Measurements from ENCODE around the gene ETV6.
A peak's percentile ranks its signal among the peaks of the same experiment; 100 is the strongest.

ETV6 gene

DNA sequence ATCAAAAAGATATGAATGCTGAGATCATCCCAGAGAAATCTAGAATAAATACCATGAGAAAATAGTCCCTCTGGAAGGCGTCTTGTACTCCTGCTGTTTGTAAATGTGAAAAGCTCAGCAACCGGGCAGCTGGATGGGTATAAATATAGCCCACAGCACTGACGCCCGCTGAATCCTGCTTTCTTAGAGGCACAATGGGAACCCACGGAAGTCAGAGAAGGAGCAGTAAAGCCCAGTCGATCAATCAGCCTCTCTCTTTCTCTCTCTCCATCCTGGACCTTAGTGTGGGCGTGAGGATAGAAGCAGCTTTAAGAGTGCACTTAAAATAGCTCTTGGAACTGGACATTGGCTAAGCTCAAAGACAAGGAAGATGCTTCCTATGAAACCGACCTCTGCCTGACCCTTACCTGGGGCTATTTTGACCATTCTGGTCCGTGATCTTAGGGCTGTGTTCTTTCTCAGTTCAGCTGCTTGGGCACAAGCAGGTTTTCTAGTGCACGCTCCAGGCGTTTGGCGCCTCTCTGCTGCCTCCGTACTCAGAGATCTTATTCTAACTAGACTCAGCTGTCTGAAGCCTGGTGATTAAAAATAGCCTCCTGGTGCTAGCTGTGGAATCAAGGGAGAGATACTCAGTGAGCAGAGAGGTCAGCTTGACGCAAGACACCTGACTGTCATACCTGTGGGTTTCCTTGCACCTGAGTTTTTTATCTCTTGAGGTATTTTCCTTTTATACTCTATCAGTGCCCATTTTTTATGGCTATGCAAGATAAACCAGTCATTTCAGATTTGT lies 144.6 kb downstream of the ETV6 start:
- Histone ChIP-seq H3K9me2 (replicated peaks; ENCODE audit: low read depth, low read length) (no peaks in the 10 kb centered on the region), H3K27me3 (ENCODE audit: insufficient read depth, low read length, poor library complexity, severe bottlenecking) (no peaks in the 10 kb centered on the region), H3K9ac (ENCODE audit: low read depth, low read length, poor library complexity, severe bottlenecking) (peak overlapping the region; percentile 52), H3F3A (ENCODE audit: low read depth) (peaks cover 19% of the 10 kb centered on the region), H3K9me3 (ENCODE audit: insufficient read depth, low read depth, low read length) (no peaks in the 10 kb centered on the region), H2AFZ (ENCODE audit: low read length) (no peak overlapping the region), H3K4me1 (ENCODE audit: insufficient read depth, low read length, poor library complexity, severe bottlenecking) (peaks cover 68% of the 10 kb centered on the region), H3K4me2 (ENCODE audit: low read depth, low read length, poor library complexity, severe bottlenecking) (peak overlapping the region; percentile 8), H3K79me2 (ENCODE audit: insufficient read depth, low read length) (peaks cover 85% of the 10 kb centered on the region), H3K36me3 (ENCODE audit: insufficient read depth, low read length) (peaks cover 20% of the 10 kb centered on the region), H3K4me3 (ENCODE audit: low read length, poor library complexity, severe bottlenecking) (no peak overlapping the region), H4K20me1 (ENCODE audit: insufficient read depth, low read length, poor library complexity, severe bottlenecking) (no peaks in the 10 kb centered on the region)
- TF ChIP-seq, protein P1, sequence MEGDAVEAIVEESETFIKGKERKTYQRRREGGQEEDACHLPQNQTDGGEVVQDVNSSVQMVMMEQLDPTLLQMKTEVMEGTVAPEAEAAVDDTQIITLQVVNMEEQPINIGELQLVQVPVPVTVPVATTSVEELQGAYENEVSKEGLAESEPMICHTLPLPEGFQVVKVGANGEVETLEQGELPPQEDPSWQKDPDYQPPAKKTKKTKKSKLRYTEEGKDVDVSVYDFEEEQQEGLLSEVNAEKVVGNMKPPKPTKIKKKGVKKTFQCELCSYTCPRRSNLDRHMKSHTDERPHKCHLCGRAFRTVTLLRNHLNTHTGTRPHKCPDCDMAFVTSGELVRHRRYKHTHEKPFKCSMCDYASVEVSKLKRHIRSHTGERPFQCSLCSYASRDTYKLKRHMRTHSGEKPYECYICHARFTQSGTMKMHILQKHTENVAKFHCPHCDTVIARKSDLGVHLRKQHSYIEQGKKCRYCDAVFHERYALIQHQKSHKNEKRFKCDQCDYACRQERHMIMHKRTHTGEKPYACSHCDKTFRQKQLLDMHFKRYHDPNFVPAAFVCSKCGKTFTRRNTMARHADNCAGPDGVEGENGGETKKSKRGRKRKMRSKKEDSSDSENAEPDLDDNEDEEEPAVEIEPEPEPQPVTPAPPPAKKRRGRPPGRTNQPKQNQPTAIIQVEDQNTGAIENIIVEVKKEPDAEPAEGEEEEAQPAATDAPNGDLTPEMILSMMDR (conservative IDR thresholded peaks at IDR 0.05; ENCODE audit: low read length), result no peak
- TF ChIP-seq EZH2phosphoT487 (IDR thresholded peaks at IDR 0.05; ENCODE audit: borderline replicate concordance), result no peak

DNA sequence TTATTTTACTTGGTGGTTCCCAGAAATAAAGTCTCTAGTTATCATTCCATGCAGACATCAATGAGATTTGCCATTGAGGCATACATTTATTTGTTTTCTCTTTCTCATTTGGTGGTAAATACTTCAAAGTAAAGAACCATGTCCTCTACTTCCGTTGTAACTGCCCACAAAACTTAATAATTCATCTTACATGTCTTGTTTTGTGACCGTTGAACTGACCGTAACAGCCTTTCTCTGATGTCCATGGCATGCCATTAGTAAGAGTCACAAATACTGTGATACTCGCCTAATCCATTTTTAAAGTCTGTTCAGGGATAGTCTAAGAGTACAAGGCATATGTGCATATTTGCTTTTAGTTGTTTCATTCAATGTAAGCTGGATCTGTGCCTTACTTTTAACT lies 145.3 kb downstream of the ETV6 start:
- H3K9me2 ChIP-seq (replicated peaks; ENCODE audit: low read depth, low read length), result no peaks in the 10 kb centered on the region
- H3F3A ChIP-seq (ENCODE audit: low read depth), result peaks cover 23% of the 10 kb centered on the region
- H3K4me1 ChIP-seq (ENCODE audit: insufficient read depth, low read length, poor library complexity, severe bottlenecking), result peaks cover 69% of the 10 kb centered on the region
- H4K20me1 ChIP-seq (ENCODE audit: insufficient read depth, low read length, poor library complexity, severe bottlenecking), result no peaks in the 10 kb centered on the region
- peak overlapping the region; percentile 90 for H3K9ac ChIP-seq (ENCODE audit: low read depth, low read length, poor library complexity, severe bottlenecking)
- peaks cover 85% of the 10 kb centered on the region for H3K79me2 ChIP-seq (ENCODE audit: insufficient read depth, low read length)
- no peaks in the 10 kb centered on the region for H3K9me3 ChIP-seq (ENCODE audit: insufficient read depth, low read depth, low read length)
- peaks cover 20% of the 10 kb centered on the region for H3K36me3 ChIP-seq (ENCODE audit: insufficient read depth, low read length)
- peak overlapping the region; percentile 8 for H3K4me2 ChIP-seq (ENCODE audit: low read depth, low read length, poor library complexity, severe bottlenecking)
- H2AFZ ChIP-seq (ENCODE audit: low read length), result no peak overlapping the region
- TF ChIP-seq, protein P1 (conservative IDR thresholded peaks at IDR 0.05; ENCODE audit: low read length), result no peak
- TF ChIP-seq EZH2phosphoT487 (IDR thresholded peaks at IDR 0.05; ENCODE audit: borderline replicate concordance), result no peak
- no peak overlapping the region for H3K4me3 ChIP-seq (ENCODE audit: low read length, poor library complexity, severe bottlenecking)
- no peaks in the 10 kb centered on the region for H3K27me3 ChIP-seq (ENCODE audit: insufficient read depth, low read length, poor library complexity, severe bottlenecking)

DNA sequence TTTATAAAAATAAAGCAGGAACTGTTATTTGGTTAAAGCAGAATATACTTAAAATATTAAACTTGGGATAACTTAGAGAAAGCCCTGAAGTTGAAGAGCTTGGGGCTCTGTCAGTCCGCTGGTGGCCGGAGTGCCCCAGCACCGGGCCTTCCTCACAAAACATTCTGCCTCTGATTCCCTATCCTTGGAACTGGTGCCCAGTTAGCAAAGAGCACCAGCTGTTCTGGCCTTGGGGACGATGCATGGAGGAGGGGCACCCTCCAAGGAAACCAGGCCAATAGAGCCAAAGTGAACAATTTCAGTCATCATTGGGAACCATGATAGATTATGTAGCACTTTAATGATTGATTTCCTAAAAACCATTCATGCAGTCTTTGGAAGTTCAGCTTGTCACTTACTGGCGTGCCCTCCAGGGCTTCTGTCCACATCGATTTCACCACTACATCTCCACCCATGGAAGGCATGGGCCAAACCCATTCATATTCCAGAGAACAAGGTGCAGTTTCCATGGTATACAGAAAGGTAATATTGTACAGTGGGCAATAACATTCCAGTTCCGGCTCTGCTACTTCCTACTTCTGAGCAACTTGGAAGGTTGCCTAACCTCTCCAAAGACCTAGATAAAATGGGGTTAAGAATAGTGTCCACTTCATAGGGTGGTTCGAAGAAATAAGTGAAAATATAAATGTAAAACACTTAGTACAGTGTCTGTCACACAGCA lies 145.9 kb downstream of the ETV6 start:
- H3K4me3 ChIP-seq (ENCODE audit: low read length, poor library complexity, severe bottlenecking), result no peak overlapping the region
- H4K20me1 ChIP-seq (ENCODE audit: insufficient read depth, low read length, poor library complexity, severe bottlenecking), result no peaks in the 10 kb centered on the region
- no peaks in the 10 kb centered on the region for H3K9me3 ChIP-seq (ENCODE audit: insufficient read depth, low read depth, low read length)
- TF ChIP-seq, protein P1 (conservative IDR thresholded peaks at IDR 0.05; ENCODE audit: low read length), result no peak
- no peak for TF ChIP-seq EZH2phosphoT487 (IDR thresholded peaks at IDR 0.05; ENCODE audit: borderline replicate concordance)
- H3K4me2 ChIP-seq (ENCODE audit: low read depth, low read length, poor library complexity, severe bottlenecking), result peak overlapping the region; percentile 84
- H3K27me3 ChIP-seq (ENCODE audit: insufficient read depth, low read length, poor library complexity, severe bottlenecking), result no peaks in the 10 kb centered on the region
- peaks cover 23% of the 10 kb centered on the region for H3F3A ChIP-seq (ENCODE audit: low read depth)
- no peaks in the 10 kb centered on the region for H3K9me2 ChIP-seq (replicated peaks; ENCODE audit: low read depth, low read length)
- H3K36me3 ChIP-seq (ENCODE audit: insufficient read depth, low read length), result peaks cover 16% of the 10 kb centered on the region
- no peak overlapping the region for H2AFZ ChIP-seq (ENCODE audit: low read length)
- peaks cover 85% of the 10 kb centered on the region for H3K79me2 ChIP-seq (ENCODE audit: insufficient read depth, low read length)
- peaks cover 72% of the 10 kb centered on the region for H3K4me1 ChIP-seq (ENCODE audit: insufficient read depth, low read length, poor library complexity, severe bottlenecking)
- peak overlapping the region; percentile 90 for H3K9ac ChIP-seq (ENCODE audit: low read depth, low read length, poor library complexity, severe bottlenecking)
